GM21447 (cell line): ENCODE results near the gene PPP3CB.
"Not testable (repeated sequence)": the region's sequence is repeated elsewhere in the genome, so short reads cannot be mapped to it uniquely, and the experiment has no call there.

Source experiments
- ATAC-seq: cut with Tn5 transposase; IDR thresholded peaks from one replicate; pipeline ENCODE4 v1.9.1; 2021; ENCODE audit not compliant: unreplicated experiment

PPP3CB gene

GRCh38 chr10:73416571-73416970 lies 79.3 kb downstream of the PPP3CB start:
- ATAC-seq = no peak

- peak; percentile 33 for ATAC-seq
Measured at GRCh38 chr10:73414230-73414945, 81.4 kb downstream of the PPP3CB start.

GRCh38 chr10:73413528-73414229 lies 82.1 kb downstream of the PPP3CB start, which contains the start of gene ANXA7:
ANXA7 (minus strand) TSS chr10:73414058; CDS start chr10:73400856, 13,202 bp downstream.
- peak; percentile 86 for ATAC-seq

GRCh38 chr10:73413108-73413527 lies 82.7 kb downstream of the PPP3CB start:
- ATAC-seq = peak; percentile 20

GRCh38 chr10:73410897-73411296 lies 84.9 kb downstream of the PPP3CB start:
- no peak for ATAC-seq

- ATAC-seq = no peak
Measured at GRCh38 chr10:73408978-73409521, 86.8 kb downstream of the PPP3CB start.

- no peak for ATAC-seq
Measured at GRCh38 chr10:73408061-73408460, 87.8 kb downstream of the PPP3CB start.

GRCh38 chr10:73407495-73407894 lies 88.3 kb downstream of the PPP3CB start:
- no peak for ATAC-seq

GRCh38 chr10:73406846-73407245 lies 89.0 kb downstream of the PPP3CB start:
- ATAC-seq = no peak

GRCh38 chr10:73405556-73405955 lies 90.3 kb downstream of the PPP3CB start:
- no peak for ATAC-seq

- ATAC-seq = no peak
Measured at GRCh38 chr10:73404690-73405089, 91.1 kb downstream of the PPP3CB start.

GRCh38 chr10:73401636-73402035 lies 94.2 kb downstream of the PPP3CB start:
- no peak for ATAC-seq

- ATAC-seq = no peak
Measured at GRCh38 chr10:73399063-73399462, 96.8 kb downstream of the PPP3CB start.

- no peak for ATAC-seq
Measured at GRCh38 chr10:73398024-73398423, 97.8 kb downstream of the PPP3CB start.

GRCh38 chr10:73394325-73394724 lies 101.5 kb downstream of the PPP3CB start:
- not testable (repeated sequence) for ATAC-seq

- no peak for ATAC-seq
Measured at GRCh38 chr10:73388228-73388627, 107.6 kb downstream of the PPP3CB start.

- no peak for ATAC-seq
Measured at GRCh38 chr10:73386583-73386982, 109.2 kb downstream of the PPP3CB start.
